HL-60/S4 (cell line): ENCODE measurements around the gene FFAR2.

Experiments used
- in situ Hi-C: fragments of 300-500 bp; cut with MboI; formaldehyde crosslinking; loops from 2 replicates; pipeline ENCODE4 v1.14.3; 2022; ENCODE audit warnings: low sequenced_read_pairs

The FFAR2 gene

DNA sequence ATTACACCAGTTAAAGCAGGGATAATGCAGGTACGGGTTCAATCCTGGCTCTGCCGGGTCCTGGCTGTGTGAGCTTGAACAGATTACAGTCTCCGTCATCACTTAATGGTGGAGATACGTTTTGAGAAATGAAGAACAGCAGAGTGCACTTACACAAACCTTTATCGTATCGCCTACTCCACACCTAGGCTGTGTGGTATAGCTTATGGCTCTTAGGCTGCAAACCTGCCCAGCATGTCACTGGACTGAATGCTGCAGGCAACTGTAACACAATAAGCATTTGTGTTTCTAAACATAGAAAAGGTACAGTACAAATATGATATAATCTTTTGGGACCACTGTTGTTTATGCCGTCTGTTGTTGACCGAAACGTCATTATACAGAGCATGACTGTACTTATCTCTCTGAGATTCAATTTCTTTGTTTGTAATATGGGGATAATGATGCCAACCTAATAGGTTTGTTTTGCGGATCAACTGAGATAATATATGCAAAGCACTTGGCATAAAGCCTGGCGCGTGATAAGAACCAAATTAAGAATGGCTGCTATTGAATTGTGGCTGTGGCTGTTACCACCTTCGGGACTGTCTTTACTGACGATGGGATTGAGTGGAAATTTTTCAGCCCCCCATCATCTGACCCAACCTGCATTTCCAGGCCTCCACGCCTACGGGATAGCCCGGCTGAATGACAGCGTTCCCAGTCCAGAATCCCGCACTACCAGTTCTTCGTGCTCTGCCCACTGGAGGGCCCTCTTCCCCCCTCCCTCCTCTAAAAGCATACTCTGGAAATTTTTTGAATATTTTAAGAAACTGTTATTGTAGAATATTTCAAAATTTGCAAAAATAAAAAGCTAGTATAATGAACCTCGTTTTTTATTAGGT, 31.0 kb downstream of the FFAR2 start:
- in situ Hi-C loops: no loop called here

DNA sequence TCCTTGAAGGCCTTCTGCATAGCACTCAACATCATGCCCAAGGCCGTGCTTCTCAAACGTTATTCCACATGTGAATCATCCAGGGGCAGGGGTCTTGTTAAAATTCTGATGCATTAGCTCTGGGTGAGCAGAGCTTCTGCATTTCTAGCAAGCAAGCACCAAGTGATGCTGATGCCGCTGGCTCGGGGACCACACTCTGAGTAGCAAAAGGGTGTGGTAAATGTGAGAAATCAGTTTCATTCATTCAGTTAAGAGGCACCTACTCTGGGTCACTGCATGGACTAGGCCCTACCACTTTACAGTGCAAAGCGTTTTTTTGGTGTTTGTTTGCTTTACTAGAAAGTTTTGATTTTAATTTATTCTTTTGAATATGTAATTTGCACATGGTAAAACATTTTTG, 35.0 kb downstream of the FFAR2 start:
- in situ Hi-C loops: no loop called here

GRCh38 chr19:35484252-35485036, 36.4 kb downstream of the FFAR2 start:
- in situ Hi-C loops: no loop called here

DNA sequence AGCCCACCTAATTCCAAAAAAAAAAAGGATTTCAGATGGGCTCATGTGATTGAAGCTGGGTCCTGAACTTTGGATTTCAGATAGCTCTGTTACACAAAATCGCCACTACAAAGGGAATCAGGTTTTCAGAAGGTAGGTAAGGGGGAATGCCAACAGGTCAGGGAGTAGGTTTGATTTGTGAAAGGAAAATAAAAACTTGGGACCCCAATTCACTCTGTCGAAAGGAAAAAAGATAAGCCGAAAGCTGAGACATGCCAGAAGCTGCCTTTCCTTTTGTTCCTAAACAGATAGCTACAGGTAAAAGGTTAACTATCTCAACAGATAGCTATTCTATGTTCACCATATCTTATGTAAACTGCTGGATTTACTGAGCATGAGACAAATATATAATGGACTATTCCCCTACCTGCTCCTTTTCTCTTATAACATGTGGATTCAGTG, 38.2 kb downstream of the FFAR2 start:
- in situ Hi-C loops: no loop called here

DNA sequence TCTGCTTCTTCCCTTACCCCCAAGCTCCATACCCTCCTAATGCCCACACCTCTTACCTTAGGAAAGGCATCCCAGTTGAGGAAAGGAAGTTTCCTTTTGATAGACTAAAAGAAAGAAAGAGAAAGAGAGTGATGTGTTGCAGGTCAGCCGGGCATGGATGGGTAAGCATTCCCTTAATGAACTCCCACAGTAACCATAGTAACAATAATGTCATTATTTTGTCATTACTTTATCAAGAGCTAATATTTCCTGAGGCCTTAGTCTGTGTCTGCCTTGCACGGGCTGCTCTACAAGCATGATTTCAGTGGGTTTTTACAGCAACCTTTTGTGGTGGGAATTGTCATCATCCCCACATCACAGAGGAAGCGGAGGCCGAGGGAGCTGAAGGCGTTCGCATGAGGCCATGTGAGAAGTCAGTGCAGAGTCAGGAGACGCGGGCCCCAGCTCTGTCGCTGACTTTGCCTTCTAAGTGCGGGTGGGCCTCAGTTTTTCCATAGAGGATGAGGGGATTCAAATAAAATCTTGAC, 39.7 kb downstream of the FFAR2 start:
- in situ Hi-C loops: no loop called here

DNA sequence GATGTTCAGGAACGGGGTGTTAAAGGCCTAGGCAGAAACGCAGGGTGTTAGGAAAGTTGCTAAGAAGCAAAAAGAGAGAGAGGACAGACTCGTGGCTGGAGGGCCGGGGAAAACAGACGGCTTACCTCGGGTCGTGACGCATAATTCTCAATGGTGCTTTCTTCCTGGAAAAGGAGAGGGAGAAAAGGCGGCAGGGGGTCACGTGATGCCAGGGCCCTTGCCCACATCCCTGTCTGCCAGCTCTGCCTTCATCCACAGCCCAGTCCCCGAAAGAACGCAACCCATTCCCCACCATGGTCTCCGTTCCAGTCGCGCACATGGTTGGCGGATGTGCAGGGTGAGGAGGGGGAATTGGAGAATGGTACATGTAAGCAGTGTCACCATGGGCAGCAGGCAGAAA, 40.6 kb downstream of the FFAR2 start:
- in situ Hi-C loops: no loop called here

DNA sequence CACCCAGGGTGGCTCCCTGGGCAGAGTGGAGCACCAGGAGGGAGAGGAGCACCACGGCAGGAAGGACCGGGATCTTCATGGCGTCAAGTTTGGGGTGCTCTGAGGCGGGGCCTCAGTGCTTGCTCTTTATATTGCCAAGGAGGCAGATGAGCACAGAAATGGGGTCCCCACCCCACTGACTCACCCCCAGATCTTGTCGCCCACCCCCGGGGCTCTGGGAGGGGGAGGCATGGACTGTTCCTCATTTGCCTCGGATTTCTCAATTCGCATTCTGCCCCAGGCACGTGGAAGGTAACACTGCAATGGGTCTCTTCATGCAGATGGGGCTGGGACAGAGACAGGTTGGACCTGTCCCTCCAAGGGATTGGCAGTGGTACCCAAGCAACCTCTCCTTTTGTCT, 42.3 kb downstream of the FFAR2 start, which contains the start of gene KRTDAP:
Gene KRTDAP, minus strand, starts transcription at position 101 of the 400 bp plus-strand sequence. Its CDS starts 22 bp downstream, at position 79.
- in situ Hi-C loops: no loop called here

DNA sequence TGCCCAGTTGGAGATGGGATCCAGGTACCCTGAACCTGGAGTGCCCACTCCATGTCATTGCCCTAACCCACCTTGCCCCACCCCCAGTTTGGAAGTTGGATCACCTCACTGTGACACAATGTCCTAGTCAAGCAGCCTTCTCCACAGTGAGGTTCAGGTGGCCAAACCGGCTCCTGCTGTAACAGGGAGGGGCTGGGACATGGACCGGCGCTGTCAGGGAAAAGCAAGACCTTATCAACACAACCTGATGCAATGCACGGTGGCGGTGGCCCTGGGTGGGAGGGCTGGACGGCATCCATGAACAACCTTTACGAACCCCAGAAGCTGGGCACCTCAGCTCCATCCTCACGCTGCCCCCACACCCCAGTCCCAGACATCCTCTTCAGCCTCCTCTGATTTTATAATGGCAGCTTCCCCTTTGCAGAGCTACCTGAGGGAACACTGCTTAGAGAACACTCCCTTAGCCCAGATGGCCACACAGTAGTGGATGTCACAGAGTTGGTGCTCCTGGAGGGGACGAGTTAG, 43.8 kb downstream of the FFAR2 start:
- in situ Hi-C loops: no loop called here

DNA sequence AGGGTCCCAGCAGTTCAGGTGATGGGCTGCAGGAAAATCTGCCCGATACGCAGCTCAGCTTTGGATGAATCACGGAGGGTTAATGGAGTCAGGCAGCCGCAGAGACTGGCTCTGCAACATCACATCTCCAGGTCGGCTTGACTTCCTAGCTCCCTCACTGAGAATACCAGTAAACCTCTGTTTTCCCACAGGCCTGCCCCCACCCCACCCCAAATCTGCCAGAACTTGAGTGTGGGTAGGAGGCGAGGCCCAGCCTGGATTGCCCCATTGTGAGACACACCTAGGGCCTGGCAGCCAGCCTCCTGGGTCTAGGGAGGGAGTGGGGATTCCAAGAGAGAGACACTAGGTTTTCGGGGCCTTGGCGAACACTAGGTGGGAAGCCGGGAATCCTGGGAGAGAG, 45.9 kb downstream of the FFAR2 start:
- in situ Hi-C loops: no loop called here

DNA sequence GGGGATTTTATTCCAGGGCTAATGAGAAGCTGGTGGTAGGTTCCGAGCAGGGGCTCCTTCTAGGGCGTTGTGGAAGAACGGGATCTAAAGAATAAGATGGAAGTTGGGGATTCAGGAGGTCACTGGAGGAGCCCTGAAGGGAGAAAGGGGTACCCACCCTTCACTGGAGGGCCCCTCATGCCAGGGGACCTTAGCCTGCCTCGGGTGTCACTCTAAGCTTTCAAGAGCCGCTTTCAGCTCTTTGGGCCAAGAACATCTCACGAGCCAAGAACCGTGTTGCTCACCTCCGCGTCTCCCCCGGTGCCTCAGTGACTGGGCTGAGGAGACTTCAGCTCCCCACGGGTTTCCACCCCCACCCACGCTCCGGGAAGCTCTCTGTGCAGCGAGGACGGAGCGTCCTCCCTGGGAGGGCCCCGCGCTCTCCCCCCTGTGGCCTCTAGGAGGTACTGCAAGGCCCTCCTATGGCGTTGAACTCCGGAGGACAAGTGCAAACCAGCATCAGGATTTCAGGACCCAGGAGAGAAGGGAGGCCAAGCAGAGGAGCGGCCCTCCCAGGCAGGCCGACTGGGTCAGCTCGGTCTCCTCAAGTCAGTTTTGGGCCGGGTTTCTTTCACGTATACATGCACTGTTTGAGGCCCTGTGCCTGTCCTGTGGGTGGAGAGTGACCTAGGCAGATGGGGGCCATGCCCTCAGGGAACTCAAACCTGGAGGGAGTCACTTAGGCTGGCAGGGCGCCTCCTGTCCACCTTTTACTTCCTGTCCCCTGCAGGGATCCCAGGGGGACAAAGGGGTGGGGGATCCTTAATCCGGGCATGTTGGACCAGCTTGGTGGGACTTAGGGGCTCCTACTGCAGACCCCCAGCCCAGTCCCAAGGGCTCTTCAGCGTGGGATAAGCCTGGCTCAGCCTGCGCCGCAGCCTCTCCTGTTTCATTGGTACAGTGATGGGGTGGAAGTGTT, 47.3 kb downstream of the FFAR2 start:
- in situ Hi-C loops: no loop called here

DNA sequence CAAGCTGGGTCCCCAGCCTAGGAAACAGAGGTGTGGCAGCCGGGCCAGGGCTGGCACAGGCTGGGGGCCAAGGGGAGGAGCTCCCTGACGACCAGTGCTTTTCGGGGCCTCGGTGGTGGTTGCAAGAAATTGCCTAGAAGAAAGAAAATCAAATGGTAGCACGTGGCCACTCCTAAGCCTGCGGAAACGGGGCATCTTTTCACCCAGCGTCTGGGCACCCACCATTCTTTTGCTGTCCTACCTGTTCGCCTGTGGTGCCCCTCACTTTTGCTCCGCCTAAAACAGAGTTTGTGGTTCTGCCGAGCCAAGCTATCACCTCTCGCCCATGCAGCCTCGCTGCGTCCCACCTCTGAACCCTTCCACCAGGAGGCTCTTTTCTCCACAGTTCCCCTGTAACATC, 49.3 kb downstream of the FFAR2 start:
- in situ Hi-C loops: no loop called here

DNA sequence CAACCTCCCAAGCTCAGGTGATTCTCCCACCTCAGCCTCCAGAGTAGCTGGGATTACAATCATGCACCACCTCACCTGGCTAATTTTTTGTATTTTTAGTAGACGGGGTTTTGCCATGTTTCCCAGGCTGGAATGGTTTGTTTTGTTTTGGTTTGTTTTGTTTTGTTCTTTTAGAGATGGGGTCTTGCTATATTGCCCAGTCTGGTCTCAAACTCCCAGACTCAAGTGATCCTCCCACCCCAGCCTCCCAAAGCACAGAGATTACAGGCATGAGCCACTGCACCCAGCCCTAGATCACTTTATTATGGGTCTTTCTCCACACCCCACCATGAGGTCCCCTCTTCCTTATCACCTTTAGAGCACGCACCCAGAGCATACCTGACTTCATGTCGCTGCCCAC, 50.2 kb downstream of the FFAR2 start:
- in situ Hi-C loops: no loop called here

GRCh38 chr19:35498984-35499527, 51.0 kb downstream of the FFAR2 start:
- in situ Hi-C loops: no loop called here

- in situ Hi-C loops: no loop called here
Observed at GRCh38 chr19:35500611-35501010, 52.6 kb downstream of the FFAR2 start.
